ENCODE data around the gene RAPH1. TPM values are rescaled to one million over a fixed set of nuclear protein-coding genes. Genes with fewer than 3 reads are reported as not detected.
A peak's percentile ranks its signal among the peaks of the same experiment; 100 is the strongest.
"Not testable (repeated sequence)": the region's sequence is repeated elsewhere in the genome, so short reads cannot be mapped to it uniquely, and the experiment has no call there.

Gene RAPH1
- total RNA-seq, 2 experiments from 2014 or later: 1.9 to 2.3 TPM

- no peak for DNase-seq
- Mint-ChIP-seq H3K27me3 (peaks cover 41% of the 10 kb centered on the region), H3K36me3 (peaks cover 6% of the 10 kb centered on the region), H3K4me3 (peak overlapping the region; percentile 66), H3K4me1 (peaks cover 21% of the 10 kb centered on the region), H3K27ac (no peak overlapping the region), H3K9me3 (peaks cover 23% of the 10 kb centered on the region)
Observed at GRCh38 chr2:203533676-203534591, 1.2 kb downstream of the RAPH1 start.

- Mint-ChIP-seq H3K36me3 (peaks cover 2% of the 10 kb centered on the region), H3K27ac (no peak overlapping the region), H3K9me3 (peaks cover 16% of the 10 kb centered on the region), H3K27me3 (peaks cover 41% of the 10 kb centered on the region), H3K4me1 (peaks cover 21% of the 10 kb centered on the region), H3K4me3 (peak overlapping the region; percentile 66)
- no peak for DNase-seq
Observed at GRCh38 chr2:203532957-203533658, 2.0 kb downstream of the RAPH1 start.

DNA sequence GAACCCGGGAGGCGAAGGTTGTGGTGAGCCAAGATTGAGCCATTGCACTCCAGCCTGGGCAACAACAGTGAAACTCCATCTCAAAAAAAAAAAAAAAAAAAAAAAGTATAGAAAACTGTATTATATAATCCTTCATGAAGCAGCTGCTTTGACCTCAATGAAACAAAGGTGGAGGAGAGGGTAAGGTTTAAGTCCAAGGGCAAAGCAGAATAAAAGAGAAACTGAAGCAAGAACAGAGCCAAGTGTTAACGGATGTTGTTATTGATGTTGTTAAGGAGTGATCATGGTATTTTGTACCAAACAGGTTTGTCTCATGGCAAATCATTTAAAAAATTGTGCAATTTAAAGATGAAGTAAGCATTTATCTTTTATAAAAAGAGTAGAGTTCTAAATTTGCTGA, 7.4 kb downstream of the RAPH1 start:
- Mint-ChIP-seq H3K27me3 (peaks cover 23% of the 10 kb centered on the region), H3K36me3 (peaks cover 2% of the 10 kb centered on the region), H3K4me3 (no peak overlapping the region)

GRCh38 chr2:203513268-203513667, 21.8 kb downstream of the RAPH1 start:
- H3K4me3 Mint-ChIP-seq, H3K27ac Mint-ChIP-seq, H3K4me1 Mint-ChIP-seq, H3K9me3 Mint-ChIP-seq, H3K36me3 Mint-ChIP-seq, H3K27me3 Mint-ChIP-seq, DNase-seq: not testable (repeated sequence)

More for the DNA sequence above, 7.4 kb downstream of the RAPH1 start:
- Mint-ChIP-seq H3K9me3 (no peaks in the 10 kb centered on the region), H3K27ac (no peak overlapping the region), H3K4me1 (peaks cover under 1% of the 10 kb centered on the region)
- DNase-seq: no peak

DNA sequence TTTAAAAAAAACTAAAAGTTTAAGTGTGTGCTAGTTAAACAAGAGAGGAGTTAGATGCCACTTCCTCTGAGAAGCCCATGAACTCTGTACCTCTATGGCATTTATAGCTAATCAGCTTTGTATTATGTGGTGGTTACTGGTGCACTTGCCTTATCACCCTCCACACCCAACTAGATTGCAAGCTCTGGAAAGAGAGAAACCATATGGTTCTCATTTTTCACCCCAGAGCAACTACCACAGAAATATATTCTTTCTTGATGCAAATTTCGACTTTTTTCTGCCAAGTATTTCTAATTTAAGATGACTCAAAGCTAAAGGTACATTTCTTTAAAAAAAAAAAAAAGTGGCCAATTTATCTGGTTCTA, 24.2 kb downstream of the RAPH1 start:
- Mint-ChIP-seq H3K4me1 (no peaks in the 10 kb centered on the region), H3K27ac (no peak overlapping the region), H3K27me3 (no peaks in the 10 kb centered on the region)

DNA sequence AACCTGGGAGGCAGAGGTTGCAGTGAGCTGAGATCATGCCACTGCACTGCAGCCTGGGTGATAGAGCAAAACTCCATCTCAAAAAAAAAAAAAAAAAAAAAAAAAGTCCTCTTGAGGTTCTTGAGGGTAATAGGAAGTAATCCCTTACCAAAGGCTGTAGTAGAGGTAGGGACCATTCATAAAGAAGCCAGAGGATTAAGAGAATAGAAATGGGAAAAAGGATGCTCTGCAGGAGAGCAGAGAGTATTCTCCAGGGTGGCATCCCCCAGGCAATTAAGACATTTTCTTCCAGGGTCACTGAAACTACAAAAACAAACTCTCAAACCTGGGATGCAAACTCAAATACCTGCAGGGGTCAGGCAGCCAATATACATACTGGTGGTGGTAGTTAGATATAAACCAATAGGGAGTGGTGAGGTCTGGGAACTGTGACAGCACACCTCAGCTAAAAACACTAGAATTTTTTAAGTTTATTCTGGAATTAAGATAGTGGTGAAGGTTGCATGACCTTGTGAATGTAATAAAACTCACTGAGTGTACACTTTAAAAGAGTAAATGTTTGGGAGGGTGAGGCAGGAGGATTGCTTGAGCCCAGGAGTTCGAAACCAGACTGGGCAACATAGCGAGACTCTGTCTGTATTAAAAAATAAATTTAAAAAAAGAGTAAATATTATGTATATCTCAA, 24.7 kb downstream of the RAPH1 start:
- H3K4me3 Mint-ChIP-seq: no peak overlapping the region
- no peak for DNase-seq
- H3K27me3 Mint-ChIP-seq: no peaks in the 10 kb centered on the region
- peaks cover 3% of the 10 kb centered on the region for H3K9me3 Mint-ChIP-seq
- no peaks in the 10 kb centered on the region for H3K4me1 Mint-ChIP-seq
- peaks cover 3% of the 10 kb centered on the region for H3K36me3 Mint-ChIP-seq
- no peak overlapping the region for H3K27ac Mint-ChIP-seq

More for the DNA sequence above, 24.2 kb downstream of the RAPH1 start:
- H3K36me3 Mint-ChIP-seq: peaks cover 3% of the 10 kb centered on the region
- no peak overlapping the region for H3K4me3 Mint-ChIP-seq
- peaks cover 3% of the 10 kb centered on the region for H3K9me3 Mint-ChIP-seq
- DNase-seq: no peak

- H3K27me3 Mint-ChIP-seq, H3K27ac Mint-ChIP-seq, H3K9me3 Mint-ChIP-seq, DNase-seq, H3K4me3 Mint-ChIP-seq: not testable (repeated sequence)
- Mint-ChIP-seq H3K36me3 (peaks cover 10% of the 10 kb centered on the region), H3K4me1 (peaks cover 10% of the 10 kb centered on the region)
Observed at GRCh38 chr2:203503460-203503859, 31.6 kb downstream of the RAPH1 start.

DNA sequence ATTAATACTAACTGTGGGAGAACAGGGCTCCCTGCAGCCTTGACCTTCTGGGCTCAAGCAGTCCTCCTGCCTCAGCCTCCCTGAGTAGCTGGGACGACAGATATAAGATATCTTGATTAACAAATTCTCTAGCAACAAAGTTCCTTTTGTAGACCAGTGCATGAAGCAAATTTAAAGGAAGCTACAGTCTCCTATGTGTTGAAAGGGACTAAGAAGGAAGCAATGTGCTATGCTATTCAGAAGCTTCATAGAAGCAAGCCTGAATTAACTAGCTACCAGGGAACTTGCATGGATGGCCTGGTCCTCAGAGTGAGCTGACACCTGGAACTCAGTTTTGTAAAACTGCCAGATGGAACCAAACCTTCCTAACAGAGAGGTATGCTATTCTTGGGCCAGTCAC, 33.2 kb downstream of the RAPH1 start:
- no peak overlapping the region for H3K27ac Mint-ChIP-seq
- peaks cover 16% of the 10 kb centered on the region for H3K4me1 Mint-ChIP-seq
- no peak for DNase-seq
- H3K4me3 Mint-ChIP-seq: no peak overlapping the region
- peaks cover 8% of the 10 kb centered on the region for H3K9me3 Mint-ChIP-seq
- H3K36me3 Mint-ChIP-seq: peaks cover 10% of the 10 kb centered on the region
- H3K27me3 Mint-ChIP-seq: no peaks in the 10 kb centered on the region

DNA sequence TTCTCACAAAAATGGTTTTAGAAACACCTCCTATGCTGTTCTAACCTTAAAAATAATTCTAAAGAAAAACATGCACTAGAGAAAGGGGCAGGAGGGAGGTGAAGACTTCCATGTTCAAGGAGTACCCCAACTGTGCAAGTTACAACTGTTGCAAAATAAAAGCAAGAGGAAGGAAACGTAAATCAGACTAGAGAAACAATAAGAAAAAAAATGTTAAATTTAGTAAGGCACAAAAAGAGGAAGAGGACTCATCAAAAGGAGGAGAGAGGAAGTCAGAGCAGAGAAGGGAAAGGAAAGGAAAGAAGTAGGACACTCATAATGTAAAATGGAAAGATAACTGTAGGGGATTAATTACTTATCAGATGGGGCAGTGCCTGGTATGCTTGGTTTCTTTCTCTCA, 34.1 kb downstream of the RAPH1 start:
- no peak for DNase-seq
- Mint-ChIP-seq H3K36me3 (peaks cover 10% of the 10 kb centered on the region), H3K4me1 (peaks cover 16% of the 10 kb centered on the region), H3K27ac (no peak overlapping the region), H3K9me3 (peaks cover 8% of the 10 kb centered on the region), H3K27me3 (no peaks in the 10 kb centered on the region), H3K4me3 (no peak overlapping the region)

GRCh38 chr2:203500297-203500696, 34.8 kb downstream of the RAPH1 start:
- Mint-ChIP-seq H3K4me1 (peaks cover 16% of the 10 kb centered on the region), H3K27me3 (no peaks in the 10 kb centered on the region), H3K9me3 (peaks cover 8% of the 10 kb centered on the region), H3K4me3 (no peak overlapping the region), H3K36me3 (peaks cover 10% of the 10 kb centered on the region), H3K27ac (no peak overlapping the region)
- no peak for DNase-seq

- H3K36me3 Mint-ChIP-seq: peaks cover 6% of the 10 kb centered on the region
- no peaks in the 10 kb centered on the region for H3K9me3 Mint-ChIP-seq
- no peak for DNase-seq
- peaks cover 18% of the 10 kb centered on the region for H3K4me1 Mint-ChIP-seq
- no peak overlapping the region for H3K4me3 Mint-ChIP-seq
- no peak overlapping the region for H3K27ac Mint-ChIP-seq
- no peaks in the 10 kb centered on the region for H3K27me3 Mint-ChIP-seq
Observed at GRCh38 chr2:203498161-203498560, 36.9 kb downstream of the RAPH1 start.

DNA sequence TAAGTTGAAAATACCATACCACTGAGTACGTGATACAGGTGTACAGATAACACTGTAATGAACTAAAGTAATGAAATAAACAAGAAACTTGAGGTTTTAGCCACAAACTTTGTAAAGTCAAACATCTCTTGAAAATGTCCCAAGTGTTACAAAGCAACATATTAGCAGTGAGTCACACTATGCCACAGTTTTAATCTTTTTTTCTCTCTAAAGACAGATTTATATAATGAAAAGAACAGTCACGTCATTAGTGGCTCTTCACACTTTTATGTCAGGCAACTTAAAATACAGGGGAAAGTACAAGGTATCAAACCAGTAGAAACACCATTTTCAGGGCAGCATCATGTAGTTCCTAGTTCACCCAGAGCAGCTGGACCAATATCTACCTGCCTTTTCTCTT, 42.1 kb downstream of the RAPH1 start:
- Mint-ChIP-seq H3K27me3 (no peaks in the 10 kb centered on the region), H3K9me3 (no peaks in the 10 kb centered on the region), H3K27ac (no peak overlapping the region), H3K36me3 (peaks cover 2% of the 10 kb centered on the region), H3K4me1 (peaks cover 9% of the 10 kb centered on the region), H3K4me3 (no peak overlapping the region)
- no peak for DNase-seq

- Mint-ChIP-seq H3K9me3 (no peaks in the 10 kb centered on the region), H3K4me3 (no peak overlapping the region), H3K27me3 (no peaks in the 10 kb centered on the region), H3K36me3 (peaks cover 2% of the 10 kb centered on the region), H3K27ac (no peak overlapping the region), H3K4me1 (peaks cover 8% of the 10 kb centered on the region)
- no peak for DNase-seq
Observed at GRCh38 chr2:203490391-203490790, 44.7 kb downstream of the RAPH1 start.

DNA sequence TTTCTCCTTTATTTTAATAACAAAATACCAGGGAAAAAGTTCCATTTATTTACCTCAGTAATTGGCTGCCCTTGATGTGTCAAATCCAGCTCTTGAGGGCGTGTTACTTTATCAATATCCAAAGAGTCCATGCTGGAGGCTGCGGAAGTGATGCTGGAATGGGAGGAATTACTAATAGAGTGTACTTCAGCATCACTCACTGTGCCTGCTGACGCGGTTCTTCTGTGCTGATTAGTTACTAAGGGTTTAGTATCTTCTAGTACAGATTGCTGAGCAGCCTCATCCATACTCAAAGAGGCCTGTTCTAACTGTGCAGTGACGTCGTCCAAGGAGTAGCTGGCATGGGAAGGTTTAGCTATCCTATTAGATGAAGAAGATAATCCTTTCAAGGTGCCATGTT, 45.6 kb downstream of the RAPH1 start:
- H3K36me3 Mint-ChIP-seq: no peaks in the 10 kb centered on the region
- H3K9me3 Mint-ChIP-seq: no peaks in the 10 kb centered on the region
- peaks cover 10% of the 10 kb centered on the region for H3K4me1 Mint-ChIP-seq
- H3K4me3 Mint-ChIP-seq: no peak overlapping the region
- H3K27me3 Mint-ChIP-seq: no peaks in the 10 kb centered on the region
- DNase-seq: no peak
- no peak overlapping the region for H3K27ac Mint-ChIP-seq

All from activated naive CD8-positive, alpha-beta T cell treated with anti-CD3 and anti-CD28 coated beads for 36 hours (primary cell).